GM20000 (cell line): ENCODE results near the gene MAZ.
A peak's percentile ranks its signal among the peaks of the same experiment; 100 is the strongest.

ENCODE experiments used
- DNase-seq: peaks from one replicate; pipeline ENCODE4 v3.0.0; 2012; ENCODE audit warnings: low spot score
- TF ChIP-seq, protein P1 (sequence below): IDR thresholded peaks from 2 replicates; pipeline ENCODE4 v1.5.1; 2012; ENCODE audit warnings: mild to moderate bottlenecking, control low read depth; ENCODE audit errors: extremely low read depth, missing control alignments

MAZ gene

DNA sequence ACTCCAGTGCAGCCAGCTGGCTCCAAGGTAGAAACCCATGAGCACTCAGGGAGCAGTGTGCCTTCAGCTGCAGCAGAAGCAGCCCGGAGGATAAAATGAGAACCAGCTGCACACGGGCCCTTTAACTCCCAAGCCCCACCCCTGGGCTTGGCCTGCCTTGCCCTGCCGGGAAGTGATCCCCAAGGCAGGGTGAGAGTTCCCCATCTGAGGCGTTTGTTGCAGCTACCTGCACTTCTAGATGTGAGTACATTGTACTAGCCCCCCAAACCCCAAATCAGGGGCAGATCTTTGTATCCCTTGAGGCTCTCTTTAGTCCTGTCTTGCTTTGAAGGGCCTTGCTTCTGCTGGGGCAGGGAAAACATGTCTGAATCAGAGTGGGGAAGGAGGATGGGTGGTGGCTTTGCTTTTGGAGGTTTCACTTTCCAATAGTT lies 14.0 kb downstream of the MAZ start, which contains the start of gene MVP:
MVP (plus strand) TSS at position 192 of the 431 bp plus-strand sequence. CDS start 10,088 bp downstream, outside the sequence.
- DNase-seq, result peak; percentile 66

DNA sequence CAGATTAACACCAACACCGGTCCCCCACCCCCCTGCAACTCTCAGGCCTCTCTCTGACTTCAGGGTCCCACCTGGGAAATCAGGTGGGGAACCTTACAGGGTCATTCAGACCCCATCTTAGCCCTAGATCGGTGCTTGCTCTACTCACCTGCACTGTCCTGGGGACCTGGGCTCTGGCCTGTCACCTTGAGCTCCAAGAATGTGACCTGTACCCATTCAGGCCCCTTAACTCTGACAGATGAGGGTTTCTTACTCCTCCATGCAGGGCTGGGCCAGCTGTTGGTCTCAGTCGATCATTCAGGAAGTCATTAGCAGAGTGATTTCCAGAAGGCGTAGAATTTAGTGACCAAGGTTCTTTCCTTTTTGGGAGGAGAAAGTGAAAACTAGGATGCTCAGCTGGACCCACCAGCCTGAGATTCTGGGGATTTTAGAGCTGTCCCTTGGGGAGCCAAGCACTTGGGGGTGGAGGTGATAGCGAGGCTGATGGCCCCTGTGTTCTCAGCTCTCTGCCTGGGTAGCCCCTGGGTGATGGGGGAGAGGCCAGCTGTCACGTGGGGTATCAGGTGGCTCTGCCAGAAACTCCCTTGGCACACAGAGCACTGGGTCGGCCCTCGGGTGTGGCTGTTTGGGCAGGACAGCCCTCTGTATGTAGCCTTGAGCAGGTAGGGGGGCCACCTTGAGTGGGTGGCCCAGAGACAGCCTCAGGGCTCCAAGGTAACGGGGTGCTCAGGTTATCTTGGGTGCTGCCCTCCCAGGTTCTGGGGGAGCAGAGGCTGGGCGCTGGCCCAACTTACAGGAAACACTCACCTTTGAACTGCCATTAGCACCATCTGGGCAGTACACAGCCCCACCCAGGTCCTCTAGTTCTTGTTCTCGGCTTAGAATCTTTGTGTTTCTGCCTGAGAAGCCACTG lies 14.7 kb downstream of the MAZ start:
- peak; percentile 70 for DNase-seq
- TF ChIP-seq, protein P1, sequence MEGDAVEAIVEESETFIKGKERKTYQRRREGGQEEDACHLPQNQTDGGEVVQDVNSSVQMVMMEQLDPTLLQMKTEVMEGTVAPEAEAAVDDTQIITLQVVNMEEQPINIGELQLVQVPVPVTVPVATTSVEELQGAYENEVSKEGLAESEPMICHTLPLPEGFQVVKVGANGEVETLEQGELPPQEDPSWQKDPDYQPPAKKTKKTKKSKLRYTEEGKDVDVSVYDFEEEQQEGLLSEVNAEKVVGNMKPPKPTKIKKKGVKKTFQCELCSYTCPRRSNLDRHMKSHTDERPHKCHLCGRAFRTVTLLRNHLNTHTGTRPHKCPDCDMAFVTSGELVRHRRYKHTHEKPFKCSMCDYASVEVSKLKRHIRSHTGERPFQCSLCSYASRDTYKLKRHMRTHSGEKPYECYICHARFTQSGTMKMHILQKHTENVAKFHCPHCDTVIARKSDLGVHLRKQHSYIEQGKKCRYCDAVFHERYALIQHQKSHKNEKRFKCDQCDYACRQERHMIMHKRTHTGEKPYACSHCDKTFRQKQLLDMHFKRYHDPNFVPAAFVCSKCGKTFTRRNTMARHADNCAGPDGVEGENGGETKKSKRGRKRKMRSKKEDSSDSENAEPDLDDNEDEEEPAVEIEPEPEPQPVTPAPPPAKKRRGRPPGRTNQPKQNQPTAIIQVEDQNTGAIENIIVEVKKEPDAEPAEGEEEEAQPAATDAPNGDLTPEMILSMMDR, result no peak

More for the DNA sequence above, 14.0 kb downstream of the MAZ start, which contains the start of gene MVP:
- TF ChIP-seq, protein P1, result no peak

DNA sequence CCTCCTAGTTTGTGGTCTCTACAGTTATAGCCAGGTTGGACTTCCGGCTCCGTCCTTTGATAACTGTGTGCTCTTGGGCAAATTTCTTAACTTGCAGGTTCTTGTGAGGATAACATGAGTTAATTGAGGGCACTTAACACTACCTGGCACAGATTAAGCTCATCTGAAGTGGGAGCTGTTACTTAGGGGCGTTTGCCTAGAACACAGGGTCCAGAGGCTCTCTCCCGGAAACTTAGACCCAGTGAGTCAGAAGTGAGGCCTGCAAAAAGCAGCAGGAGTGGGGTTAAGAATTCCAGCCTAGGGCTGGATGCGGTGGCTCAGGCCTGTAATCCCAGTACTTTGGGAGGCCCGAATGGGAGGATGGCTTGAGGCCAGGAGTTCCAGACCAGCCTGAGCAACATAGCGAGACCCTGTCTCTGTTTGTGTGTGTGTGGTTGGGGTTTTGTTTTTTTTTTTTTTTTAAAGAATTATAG lies 15.3 kb downstream of the MAZ start:
- TF ChIP-seq, protein P1, result no peak
- DNase-seq, result no peak

DNA sequence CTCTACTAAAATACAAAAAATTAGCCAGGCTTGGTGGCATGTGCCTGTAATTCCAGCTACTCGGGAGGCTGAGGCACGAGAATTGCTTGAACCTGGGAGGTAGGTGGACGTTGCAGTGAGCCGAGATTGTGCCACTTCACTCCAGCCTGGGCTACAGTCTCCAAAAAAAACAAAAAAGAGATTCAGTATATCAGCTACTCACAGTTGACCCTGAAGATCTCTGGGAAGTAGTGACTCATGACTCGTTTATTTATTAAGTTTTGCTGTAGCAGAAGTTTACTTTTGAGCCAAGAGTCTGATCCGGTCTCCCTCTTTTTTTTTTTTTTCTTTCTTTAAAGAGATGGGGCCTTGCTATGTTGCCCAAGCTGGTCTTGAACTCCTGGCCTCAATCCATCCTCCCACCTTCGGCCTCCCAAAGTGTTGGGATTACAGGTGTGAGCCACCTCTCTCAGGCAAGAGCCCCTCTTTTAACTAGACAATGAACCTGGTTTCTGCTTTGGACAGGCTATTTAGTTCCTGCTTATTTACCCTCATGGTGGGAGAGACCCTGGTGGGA lies 18.3 kb downstream of the MAZ start:
- TF ChIP-seq, protein P1, result no peak
- no peak for DNase-seq

DNA sequence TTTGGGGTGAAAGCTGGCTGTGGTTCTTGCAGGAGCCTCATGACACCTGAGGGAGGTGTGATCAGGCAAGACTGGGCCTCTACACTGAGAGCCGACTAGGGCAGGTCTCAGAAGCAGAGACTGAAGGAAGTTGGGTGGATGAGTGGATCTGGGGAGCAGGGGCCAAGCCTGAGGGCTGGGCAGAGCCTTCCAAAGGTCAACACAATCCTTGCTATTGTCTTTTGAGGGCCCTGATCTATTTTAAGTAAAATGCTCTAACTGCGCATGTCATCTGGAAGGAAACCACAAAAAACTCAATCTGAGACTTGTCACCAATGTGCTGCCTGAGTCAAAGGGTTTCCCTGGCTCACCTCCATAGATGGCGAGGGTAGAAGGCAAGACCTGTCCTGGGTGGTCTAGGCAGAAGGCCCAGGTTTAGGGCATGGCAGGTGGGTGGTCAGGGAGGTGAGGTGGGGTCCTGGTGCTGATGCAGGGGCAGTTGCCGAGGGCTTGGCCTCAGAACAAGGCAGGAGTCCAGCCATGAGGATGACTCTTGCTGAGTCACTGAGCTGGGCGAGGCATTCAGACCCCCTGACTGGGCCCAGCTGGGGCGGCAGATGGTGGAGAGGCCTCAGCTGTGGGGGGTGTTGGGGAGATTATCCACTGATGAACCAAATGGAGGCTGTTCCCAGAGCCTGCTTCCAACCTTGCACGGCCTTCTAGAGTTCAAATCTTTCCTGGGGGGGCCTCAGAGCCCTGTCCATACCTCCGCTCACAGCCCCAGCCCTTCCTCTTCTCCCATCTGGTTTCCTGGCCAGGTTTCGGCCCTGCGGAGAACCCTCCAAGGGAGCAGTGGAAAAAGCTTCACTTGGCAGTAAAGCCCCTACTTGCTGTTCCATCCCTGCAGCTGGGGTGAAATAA lies 19.1 kb downstream of the MAZ start:
- TF ChIP-seq, protein P1, result no peak
- peak; percentile 74 for DNase-seq

DNA sequence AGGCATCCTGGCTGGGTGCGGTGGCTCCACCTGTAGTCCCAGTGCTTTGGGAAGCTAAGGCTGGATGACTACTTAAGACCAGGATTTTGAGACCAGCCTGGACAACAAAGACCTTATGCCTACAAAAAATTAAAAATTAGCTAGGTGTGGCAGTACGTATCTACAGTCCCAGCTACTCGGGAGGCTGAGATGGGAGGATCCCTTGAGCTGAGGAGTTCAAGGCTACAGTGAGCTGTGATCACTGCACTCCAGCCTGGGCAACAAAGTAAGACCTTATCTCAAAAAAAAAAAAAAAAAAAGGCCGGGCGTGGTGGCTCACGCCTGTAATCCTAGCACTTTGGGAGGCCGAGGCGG lies 20.0 kb downstream of the MAZ start:
- no peak for DNase-seq
- TF ChIP-seq, protein P1, result no peak
